Urothelium cell line (cell line): ENCODE measurements around the gene NINJ2.
"Not testable (repeated sequence)": the region's sequence is repeated elsewhere in the genome, so short reads cannot be mapped to it uniquely, and the experiment has no call there.

Source experiments
- DNase-seq: peaks from one replicate; pipeline ENCODE4 v3.0.0; 2011; ENCODE audit warnings: low spot score, mixed read lengths
- FAIRE-seq: peaks from 2 replicates; lab custom pipeline; 2011; peaks lifted over from hg19 to GRCh38; lab: Jason Lieb, UNC

NINJ2 gene

DNA sequence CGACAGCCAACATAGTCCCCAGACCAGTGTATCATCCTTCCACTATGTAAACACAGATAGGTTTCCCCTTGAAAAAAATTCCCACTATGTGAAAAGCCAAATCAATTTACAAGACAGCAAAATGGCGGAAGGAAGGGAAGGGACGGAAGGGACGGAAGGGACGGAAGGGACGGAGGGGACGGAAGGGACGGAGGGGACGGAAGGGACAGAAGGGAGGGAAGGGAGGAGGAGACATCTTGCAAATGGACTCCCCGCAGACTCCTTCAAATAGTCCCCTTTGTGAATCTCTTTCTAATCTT, 75.3 kb downstream of the NINJ2 start:
- FAIRE-seq: peak; percentile 69
- DNase-seq: no peak

DNA sequence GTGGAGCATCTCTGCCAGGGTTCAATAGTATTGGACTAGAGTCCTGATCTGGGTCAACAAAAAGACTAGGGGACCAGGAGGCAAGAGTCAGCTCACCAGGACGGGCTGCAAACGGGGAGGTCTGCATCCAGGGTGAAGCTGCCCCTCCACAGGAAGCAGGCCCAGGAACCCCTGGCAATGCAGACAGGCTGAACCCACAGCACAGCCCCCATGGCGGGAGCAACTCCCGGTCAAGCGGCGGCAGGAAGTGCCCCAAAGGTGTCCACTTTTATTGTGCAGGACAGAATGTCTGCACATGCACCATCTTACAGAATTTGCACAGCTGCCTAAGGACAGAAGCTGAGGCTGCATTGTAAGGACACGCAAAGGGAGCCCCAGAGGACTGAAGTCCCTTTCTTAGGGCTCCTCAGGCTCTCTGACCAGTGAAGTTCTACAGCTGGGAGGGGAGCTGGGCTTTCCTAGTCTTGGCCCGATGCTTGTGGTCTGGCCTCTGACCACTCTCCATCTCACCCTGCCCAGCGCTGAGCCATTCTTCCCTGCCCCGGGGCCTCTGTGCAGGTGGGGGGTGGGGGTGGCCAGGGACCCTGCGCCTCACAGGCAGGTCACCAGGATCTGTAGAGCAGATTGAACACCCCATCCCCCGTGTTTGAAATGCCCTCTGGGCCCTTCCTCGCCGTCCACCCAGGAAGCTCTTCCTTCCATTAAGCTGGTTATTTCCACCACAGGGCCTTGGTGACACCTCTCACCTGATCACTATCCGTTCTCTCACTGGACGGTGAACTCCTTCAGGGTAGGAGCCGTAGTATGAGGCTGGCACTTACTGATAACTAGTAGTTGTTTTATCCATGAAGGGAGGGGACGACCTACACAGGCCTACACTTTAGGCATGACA, 75.9 kb downstream of the NINJ2 start:
- peak; percentile 53 for FAIRE-seq

GRCh38 chr12:586318-587071, 76.8 kb downstream of the NINJ2 start:
- DNase-seq (no peak), FAIRE-seq (no peak)

More for the DNA sequence above, 75.9 kb downstream of the NINJ2 start:
- no peak for DNase-seq

DNA sequence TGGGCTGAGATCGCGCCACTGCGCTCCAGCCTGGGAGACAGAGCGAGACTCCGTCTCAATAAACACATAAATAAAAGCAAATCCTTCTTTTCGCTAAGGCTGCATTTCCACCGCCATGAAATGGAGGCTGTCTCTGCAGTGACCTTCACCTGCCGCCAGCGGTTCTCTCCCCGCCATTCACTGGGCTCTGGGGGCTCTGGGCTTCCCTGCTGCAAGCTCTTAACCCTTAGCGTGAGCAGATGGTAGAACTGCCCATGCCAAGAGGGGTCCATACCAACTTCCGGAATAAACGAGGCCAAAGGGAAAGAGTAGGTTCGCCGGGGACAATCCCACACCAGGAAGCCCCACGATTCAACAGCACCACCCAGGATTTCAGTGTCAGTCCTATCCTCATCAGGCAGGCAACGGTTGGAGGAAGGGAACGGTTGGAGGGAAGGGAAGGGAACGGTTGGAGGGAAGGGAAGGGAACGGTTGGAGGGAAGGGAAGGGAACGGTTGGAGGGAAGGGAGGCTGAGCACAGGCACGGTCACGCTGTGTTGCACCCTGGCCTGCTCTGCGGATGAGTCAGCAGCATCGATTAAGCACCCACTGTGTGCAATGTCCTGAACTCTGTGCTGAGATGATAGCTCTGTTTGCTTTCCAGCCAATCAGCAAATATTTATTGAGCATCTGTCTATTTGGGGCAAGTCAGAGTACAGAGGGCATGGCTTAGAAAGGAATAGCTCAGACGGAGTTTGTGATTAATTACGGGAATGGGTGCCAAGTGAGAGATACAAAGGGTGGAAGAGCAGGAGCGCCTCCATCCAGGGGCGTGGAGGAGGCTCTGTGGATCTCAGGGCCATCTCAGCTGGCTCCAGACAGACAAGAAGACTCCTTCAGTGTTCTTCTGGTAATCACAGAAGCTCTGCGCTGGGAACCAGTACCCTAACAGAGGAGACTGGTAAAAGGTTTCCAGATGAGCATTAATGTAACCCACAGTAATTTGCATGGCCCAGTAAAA, 77.9 kb downstream of the NINJ2 start:
- DNase-seq (no peak), FAIRE-seq (peak; percentile 61)

DNA sequence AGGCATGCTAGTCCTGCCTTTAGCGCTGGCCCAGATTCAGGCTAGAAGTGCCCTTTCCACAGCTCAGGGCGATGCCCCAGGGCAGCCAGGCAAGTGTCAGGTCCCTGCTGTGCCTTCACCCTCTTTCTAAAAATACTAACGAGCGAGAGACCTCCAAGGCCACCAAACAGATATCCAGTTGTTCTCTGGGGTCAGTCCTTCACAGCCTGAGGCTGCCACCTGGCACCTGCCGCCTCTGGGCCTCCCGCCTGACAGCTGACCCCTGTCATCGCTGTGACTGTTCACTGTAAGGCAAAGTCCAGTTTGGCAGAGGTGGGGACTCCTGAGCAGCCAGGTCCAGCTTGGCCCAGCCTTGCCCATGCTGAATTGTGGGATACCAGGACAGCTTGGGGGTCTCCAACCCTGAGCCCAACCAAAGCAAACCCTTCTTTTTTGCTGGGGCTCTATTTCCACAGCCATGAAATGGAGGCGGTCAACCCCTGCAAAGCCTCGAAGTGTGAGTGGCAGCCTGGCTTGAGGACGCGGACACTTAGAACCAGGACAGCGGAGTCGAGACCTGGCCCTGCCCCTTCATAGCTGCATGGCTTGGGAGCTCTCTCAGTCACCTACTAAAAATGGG, 79.9 kb downstream of the NINJ2 start:
- no peak for FAIRE-seq
- DNase-seq: no peak

GRCh38 chr12:581746-582145, 81.5 kb downstream of the NINJ2 start:
- FAIRE-seq (no peak), DNase-seq (no peak)

- DNase-seq (no peak), FAIRE-seq (no peak)
These were observed 81.9 kb downstream of the NINJ2 start for GRCh38 chr12:581321-581720.

DNA sequence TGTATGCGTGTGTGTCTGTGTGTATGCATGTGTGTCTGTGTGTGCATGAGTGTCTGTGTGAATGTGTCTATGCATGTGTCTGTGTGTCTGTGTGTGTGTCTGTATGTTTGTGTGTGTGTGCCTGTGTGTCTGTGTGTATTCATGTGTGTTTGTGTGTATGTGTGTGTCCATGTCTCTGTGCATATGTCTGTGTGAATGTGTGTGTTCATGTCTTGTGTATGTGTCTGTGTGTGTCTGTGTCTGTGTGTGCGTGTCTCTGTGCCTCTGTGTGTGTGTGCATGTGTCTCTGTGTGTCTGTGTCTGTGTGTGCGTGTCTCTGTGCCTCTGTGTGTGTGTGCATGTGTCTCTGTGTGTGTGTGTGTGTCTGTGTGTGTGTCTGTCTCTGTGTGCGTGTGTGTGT, 82.4 kb downstream of the NINJ2 start:
- FAIRE-seq (peak; percentile 99), DNase-seq (no peak)

DNA sequence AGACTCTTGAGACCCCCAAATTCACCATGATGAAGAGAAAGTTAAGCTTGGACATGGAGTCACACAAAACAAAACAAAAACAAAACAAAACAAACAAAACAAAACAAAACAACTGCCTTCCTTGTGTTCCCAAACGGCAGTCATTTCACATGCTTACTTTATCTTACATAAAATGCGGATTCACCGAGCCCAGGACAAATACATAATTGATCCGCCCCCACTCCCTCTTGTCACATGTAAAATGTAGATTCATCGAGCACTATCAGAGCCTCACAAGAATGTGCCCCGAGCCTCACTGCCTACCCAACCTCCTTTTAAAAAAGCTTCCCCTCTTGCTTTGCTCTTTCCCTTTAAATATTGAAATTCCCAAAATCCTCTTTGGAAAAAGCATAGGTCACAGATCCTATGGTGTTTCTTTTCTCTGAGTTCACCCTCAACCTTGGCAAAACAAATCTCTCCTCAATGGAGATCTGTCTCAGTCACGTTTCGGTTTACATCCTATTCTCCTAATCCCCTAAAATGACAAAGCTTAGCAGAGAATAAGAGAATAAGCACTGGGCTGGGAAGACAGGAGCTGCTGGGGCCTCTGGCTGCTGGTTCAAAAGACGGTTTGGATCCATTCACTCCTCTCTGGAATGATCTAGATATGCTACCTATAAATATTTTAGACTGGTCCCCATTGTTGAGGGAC, 83.7 kb downstream of the NINJ2 start:
- DNase-seq (no peak), FAIRE-seq (no peak)

- no peak for FAIRE-seq
- no peak for DNase-seq
These were observed 84.4 kb downstream of the NINJ2 start for GRCh38 chr12:578748-579419.

GRCh38 chr12:577994-578747, 85.1 kb downstream of the NINJ2 start:
- not testable (repeated sequence) for FAIRE-seq, DNase-seq

- DNase-seq (no peak), FAIRE-seq (no peak)
These were observed 86.6 kb downstream of the NINJ2 start for GRCh38 chr12:576615-577110.

DNA sequence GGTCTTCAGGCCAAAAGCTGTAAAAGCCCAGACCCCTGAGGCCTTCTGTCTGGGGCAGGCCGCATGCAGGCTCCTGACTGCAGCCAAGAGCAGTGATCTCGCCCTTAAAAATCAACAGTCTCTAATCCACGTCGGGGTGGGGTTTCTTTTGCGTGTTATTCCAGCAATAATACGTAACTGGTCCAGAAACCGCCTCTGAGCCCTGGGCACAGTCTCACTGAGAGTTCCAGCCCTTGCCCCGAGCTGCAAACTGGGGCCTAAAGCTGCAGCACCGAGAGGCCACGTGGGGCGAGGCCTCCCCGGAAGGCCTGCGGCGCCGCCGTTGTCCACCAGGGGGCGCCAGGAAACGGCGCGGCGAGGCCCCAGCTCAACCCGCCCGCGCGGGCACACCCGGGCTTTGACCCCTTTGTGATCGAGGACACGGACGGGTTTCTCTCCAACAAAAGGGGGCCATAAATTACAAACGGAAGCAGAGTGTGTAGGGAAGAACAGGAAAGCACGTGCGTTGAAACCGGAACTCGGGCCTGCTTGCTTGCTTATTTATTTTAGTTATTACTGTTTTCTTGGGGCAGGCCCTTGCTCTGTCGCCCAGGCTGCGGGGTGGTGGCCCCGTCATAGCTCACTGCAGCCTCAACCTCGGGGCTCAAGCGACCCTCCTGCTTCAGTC, 87.2 kb downstream of the NINJ2 start:
- FAIRE-seq (peak; percentile 9), DNase-seq (peak; percentile 95)

GRCh38 chr12:575129-575502, 88.1 kb downstream of the NINJ2 start:
- FAIRE-seq (no peak), DNase-seq (no peak)

- no peak for DNase-seq
- no peak for FAIRE-seq
These were observed 88.6 kb downstream of the NINJ2 start for GRCh38 chr12:574475-575128.

GRCh38 chr12:573232-573631, 90.0 kb downstream of the NINJ2 start:
- DNase-seq (no peak), FAIRE-seq (no peak)

DNA sequence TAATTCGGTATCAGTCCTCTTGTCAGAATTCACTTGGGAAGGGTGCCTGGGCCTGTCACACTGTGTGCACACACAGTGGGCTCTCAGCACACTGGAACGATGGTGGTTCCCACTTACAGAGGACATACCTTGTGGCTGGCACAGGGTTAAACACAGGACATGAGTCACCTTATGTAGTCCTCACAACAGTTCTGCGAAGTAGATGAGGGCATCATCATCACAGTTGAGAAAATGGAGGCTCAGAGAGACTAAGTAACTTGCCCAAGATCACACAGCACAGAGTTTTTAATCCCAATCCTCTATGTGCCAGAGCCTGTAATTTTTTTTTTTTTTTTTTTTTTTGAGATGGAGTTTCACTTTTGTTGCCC, 90.7 kb downstream of the NINJ2 start:
- no peak for FAIRE-seq
- DNase-seq: no peak
